SK-N-MC (cell line): ENCODE data around the gene KDM1B.

Experiments
- EZH2 ChIP-seq: fragments of 200-600 bp; sonication (generic); IDR thresholded peaks from one replicate; pipeline ENCODE4 v1.6.1; 2017; ENCODE audit warnings: antibody characterized with exemption
- POLR2AphosphoS5 ChIP-seq: IDR thresholded peaks from 2 replicates; pipeline ENCODE4 v1.6.1; 2012; ENCODE audit warnings: mild to moderate bottlenecking, low read depth, low read length, borderline replicate concordance

DNA sequence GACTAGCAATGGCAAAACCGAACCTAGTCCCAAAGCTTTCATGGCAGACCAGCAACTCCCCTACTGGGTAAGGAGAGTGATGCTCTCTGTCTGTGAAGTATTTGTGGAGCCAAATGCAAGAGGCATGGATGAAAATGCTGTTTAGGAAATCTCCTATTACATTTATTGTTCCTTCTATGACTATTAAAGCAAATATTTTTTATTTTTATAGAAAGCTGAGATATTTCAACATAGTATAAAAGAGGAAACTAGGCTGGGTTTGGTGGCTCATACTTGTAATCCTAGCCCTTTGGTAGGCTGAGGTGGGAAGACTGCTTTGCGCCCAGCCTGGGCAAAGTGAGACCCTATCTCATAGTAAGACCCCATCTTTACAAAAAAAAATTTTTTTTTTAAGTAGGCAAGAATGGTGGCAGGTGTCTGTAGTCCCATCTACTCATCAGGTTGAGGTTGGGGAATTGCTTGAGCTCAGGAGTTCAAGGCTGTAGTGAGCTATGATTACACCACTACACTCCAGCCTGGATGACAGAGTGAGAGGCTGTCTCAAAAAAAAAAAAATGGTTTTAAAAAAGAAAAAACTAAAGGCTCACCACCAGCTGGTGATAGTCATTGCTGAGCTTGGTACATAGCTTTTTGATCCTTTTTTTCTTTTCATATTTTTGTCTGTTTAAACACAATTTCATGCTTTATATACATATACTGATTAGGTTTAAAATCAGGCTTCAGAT lies 11.3 kb downstream of the KDM1B start:
- TF ChIP-seq POLR2AphosphoS5 (no peak), EZH2 (no peak)
